Measurements from ENCODE around the gene AURKAIP1. TPM values are rescaled to one million over a fixed set of nuclear protein-coding genes. Genes with fewer than 3 reads are reported as not detected.
A peak's percentile ranks its signal among the peaks of the same experiment; 100 is the strongest.

Gene AURKAIP1
- total RNA-seq, 2 donors from 2014 or later, result 106 to 216 TPM

- Mint-ChIP-seq H3K4me1 (ENCODE audit: low read depth in 2 of 2) (peaks cover 33 to 35% of the 10 kb centered on the region in 2 donors), H3K9me3 (no peaks in the 10 kb centered on the region), H3K27me3 (no peaks in the 10 kb centered on the region), H3K36me3 (peaks cover 11% of the 10 kb centered on the region), H3K4me3 (peak overlapping the region; percentile 88), H3K27ac (peak overlapping the region; percentile 71 to 91)
- DNase-seq (ENCODE audit: low spot score) (no peak), ATAC-seq (no peak)
Observed at GRCh38 chr1:1400576-1401456, 25.8 kb upstream of the AURKAIP1 start.

DNA sequence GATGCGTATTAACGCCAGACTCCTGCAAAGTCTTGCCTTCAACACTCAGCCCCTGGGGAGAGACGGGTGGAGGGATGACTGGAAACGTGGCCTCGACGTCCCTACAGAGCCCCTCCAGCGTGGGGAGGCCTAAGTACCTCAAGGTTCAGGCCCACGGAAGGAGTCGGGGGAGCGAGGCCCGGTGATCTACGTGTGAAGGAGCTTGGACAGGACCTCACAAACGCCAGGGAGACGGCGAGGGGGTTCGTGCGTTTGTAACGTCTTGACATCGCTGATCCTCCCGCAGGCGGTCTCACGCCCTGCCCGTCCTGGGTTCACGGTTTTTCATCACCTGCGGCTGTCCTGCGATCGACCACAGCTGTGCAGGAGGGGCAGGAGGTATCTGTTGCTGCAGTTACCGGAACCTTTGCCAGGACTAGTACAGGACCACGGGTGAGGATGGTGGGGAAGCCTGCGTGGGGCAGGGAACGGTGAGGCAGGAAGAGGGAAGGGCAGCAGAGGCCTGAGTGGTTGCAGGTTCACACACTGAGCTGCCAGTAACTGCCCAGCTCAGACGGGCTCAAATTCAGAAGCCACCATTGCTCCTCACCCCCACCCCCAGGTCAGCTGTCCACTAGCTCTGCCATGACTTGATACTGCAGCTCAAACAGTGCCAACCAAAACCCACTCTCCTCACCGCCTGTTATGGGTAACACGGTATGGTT, 25.0 kb upstream of the AURKAIP1 start:
- peaks cover 19% of the 10 kb centered on the region for H3K36me3 Mint-ChIP-seq
- H3K4me3 Mint-ChIP-seq, result peak overlapping the region; percentile 88
- H3K9me3 Mint-ChIP-seq, result no peaks in the 10 kb centered on the region
- ATAC-seq (peak in 1 of 2 donors; percentile 1), DNase-seq (ENCODE audit: low spot score) (no peak)
- H3K27me3 Mint-ChIP-seq, result no peaks in the 10 kb centered on the region
- peaks cover 33 to 36% of the 10 kb centered on the region in 2 donors for H3K4me1 Mint-ChIP-seq (ENCODE audit: low read depth in 2 of 2)
- H3K27ac Mint-ChIP-seq, result peak overlapping the region; percentile 71 to 91

GRCh38 chr1:1399187-1399871, 24.3 kb upstream of the AURKAIP1 start, which contains the start of gene CCNL2:
Gene CCNL2 (minus strand): TSS chr1:1399335. CDS start chr1:1399306, 29 bp downstream.
- H3K27me3 Mint-ChIP-seq, result no peaks in the 10 kb centered on the region
- peak within 1 kb of the TSS; percentile 99 for H3K4me3 Mint-ChIP-seq
- H3K27ac Mint-ChIP-seq, result peak within 1 kb of the TSS; percentile 81 to 91
- peaks cover 20% of the 10 kb centered on the region for H3K36me3 Mint-ChIP-seq
- peak; percentile 100 for DNase-seq (ENCODE audit: low spot score)
- ATAC-seq, result peak; percentile 98 to 99
- H3K4me1 Mint-ChIP-seq (ENCODE audit: low read depth in 2 of 2), result peaks cover 33 to 36% of the 10 kb centered on the region in 2 donors
- H3K9me3 Mint-ChIP-seq, result no peaks in the 10 kb centered on the region

GRCh38 chr1:1398677-1399186, 23.7 kb upstream of the AURKAIP1 start:
- H3K36me3 Mint-ChIP-seq, result peaks cover 20% of the 10 kb centered on the region
- H3K4me1 Mint-ChIP-seq (ENCODE audit: low read depth in 2 of 2), result peaks cover 31 to 34% of the 10 kb centered on the region in 2 donors
- ATAC-seq, result peak; percentile 1

GRCh38 chr1:1397839-1398523, 23.0 kb upstream of the AURKAIP1 start:
- Mint-ChIP-seq H3K36me3 (peaks cover 20% of the 10 kb centered on the region), H3K27me3 (no peaks in the 10 kb centered on the region), H3K4me3 (peak overlapping the region; percentile 99), H3K27ac (peak overlapping the region; percentile 81 to 91), H3K9me3 (no peaks in the 10 kb centered on the region), H3K4me1 (ENCODE audit: low read depth in 2 of 2) (peaks cover 32 to 36% of the 10 kb centered on the region in 2 donors)
- ATAC-seq, result no peak
- no peak for DNase-seq (ENCODE audit: low spot score)

More at GRCh38 chr1:1398677-1399186, 23.7 kb upstream of the AURKAIP1 start:
- H3K4me3 Mint-ChIP-seq, result peak overlapping the region; percentile 99
- no peak for DNase-seq (ENCODE audit: low spot score)
- no peaks in the 10 kb centered on the region for H3K27me3 Mint-ChIP-seq
- H3K9me3 Mint-ChIP-seq, result no peaks in the 10 kb centered on the region
- H3K27ac Mint-ChIP-seq, result peak overlapping the region; percentile 81 to 91

GRCh38 chr1:1395166-1395565, 20.2 kb upstream of the AURKAIP1 start:
- H3K4me3 Mint-ChIP-seq, result peak overlapping the region; percentile 4
- ATAC-seq (no peak), DNase-seq (ENCODE audit: low spot score) (no peak)
- H3K36me3 Mint-ChIP-seq, result peaks cover 42% of the 10 kb centered on the region
- no peaks in the 10 kb centered on the region for H3K9me3 Mint-ChIP-seq
- peaks cover 28 to 29% of the 10 kb centered on the region in 2 donors for H3K4me1 Mint-ChIP-seq (ENCODE audit: low read depth in 2 of 2)
- H3K27me3 Mint-ChIP-seq, result no peaks in the 10 kb centered on the region
- H3K27ac Mint-ChIP-seq, result no peak overlapping the region

- no peak for ATAC-seq
- Mint-ChIP-seq H3K9me3 (no peaks in the 10 kb centered on the region), H3K27ac (no peak overlapping the region), H3K27me3 (no peaks in the 10 kb centered on the region), H3K36me3 (peaks cover 44% of the 10 kb centered on the region), H3K4me3 (no peak overlapping the region), H3K4me1 (ENCODE audit: low read depth in 2 of 2) (peaks cover 23 to 25% of the 10 kb centered on the region in 2 donors)
- DNase-seq (ENCODE audit: low spot score), result no peak
Observed at GRCh38 chr1:1394116-1394515, 19.1 kb upstream of the AURKAIP1 start.

DNA sequence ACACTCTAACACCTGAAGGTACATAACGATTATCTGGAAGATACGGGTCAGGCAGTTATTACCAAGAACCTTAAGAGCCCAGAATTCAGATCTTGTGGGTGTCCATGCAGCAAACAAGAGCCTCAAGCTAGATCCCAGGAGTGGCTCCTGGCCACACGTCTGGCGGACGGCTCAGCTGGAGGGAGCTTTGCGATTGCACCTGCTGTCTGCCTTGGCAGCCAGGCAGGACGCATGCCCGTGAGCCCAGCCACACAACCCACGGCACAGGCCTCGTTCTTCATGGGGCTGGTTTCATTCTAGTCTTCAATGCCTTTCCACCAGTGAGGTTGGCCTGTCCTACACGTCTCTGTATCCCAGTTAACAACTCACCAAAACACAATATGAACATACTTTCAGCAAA, 18.4 kb upstream of the AURKAIP1 start:
- ATAC-seq (no peak), DNase-seq (ENCODE audit: low spot score) (no peak)
- peaks cover 44% of the 10 kb centered on the region for H3K36me3 Mint-ChIP-seq
- H3K4me3 Mint-ChIP-seq, result no peak overlapping the region
- peaks cover 23 to 25% of the 10 kb centered on the region in 2 donors for H3K4me1 Mint-ChIP-seq (ENCODE audit: low read depth in 2 of 2)
- H3K27ac Mint-ChIP-seq, result no peak overlapping the region
- H3K9me3 Mint-ChIP-seq, result no peaks in the 10 kb centered on the region
- H3K27me3 Mint-ChIP-seq, result no peaks in the 10 kb centered on the region

DNA sequence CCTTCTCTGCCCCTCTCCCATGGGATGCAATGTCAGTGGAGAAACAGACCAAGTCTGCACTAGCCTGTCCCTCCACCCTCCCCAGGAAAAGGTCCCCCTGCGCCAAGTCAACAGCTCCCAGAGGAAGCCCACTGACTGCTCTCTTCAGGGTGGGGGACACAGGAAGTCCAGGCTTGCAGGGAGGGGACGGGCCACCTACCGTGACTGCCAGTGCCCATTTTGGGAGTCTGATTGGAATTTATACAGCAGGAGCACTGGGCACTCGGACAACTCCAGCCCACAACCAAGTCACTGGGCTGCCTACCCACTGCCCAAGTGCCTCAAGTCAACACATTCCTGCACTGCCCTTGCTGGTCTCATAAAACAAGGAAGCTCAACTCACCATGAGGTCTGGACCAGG, 18.0 kb upstream of the AURKAIP1 start:
- ATAC-seq, result no peak
- Mint-ChIP-seq H3K4me1 (ENCODE audit: low read depth in 2 of 2) (peaks cover 20 to 22% of the 10 kb centered on the region in 2 donors), H3K27me3 (no peaks in the 10 kb centered on the region), H3K27ac (no peak overlapping the region), H3K9me3 (no peaks in the 10 kb centered on the region), H3K4me3 (no peak overlapping the region), H3K36me3 (peaks cover 41% of the 10 kb centered on the region)
- no peak for DNase-seq (ENCODE audit: low spot score)

DNA sequence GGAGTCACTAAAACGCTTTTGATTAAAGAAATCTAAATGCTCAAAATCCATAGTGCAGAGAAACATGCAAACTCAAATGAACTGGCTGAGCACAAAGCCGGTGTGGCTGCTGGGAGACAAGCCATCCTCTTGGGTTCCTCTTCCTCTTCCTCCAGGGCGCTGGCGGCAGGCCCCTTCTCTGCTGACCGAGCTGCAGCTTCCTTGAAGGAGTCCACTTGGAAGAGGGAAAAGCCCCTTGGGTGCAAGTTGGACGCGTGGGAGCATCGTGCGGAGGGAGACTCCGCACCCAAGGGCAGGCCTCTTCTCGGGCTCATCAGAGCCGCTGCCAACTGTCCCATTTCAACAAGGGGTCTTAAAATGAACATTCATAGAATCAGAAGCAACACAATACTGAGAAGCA, 16.2 kb upstream of the AURKAIP1 start:
- Mint-ChIP-seq H3K27me3 (no peaks in the 10 kb centered on the region), H3K4me3 (no peak overlapping the region), H3K9me3 (no peaks in the 10 kb centered on the region), H3K36me3 (peaks cover 47% of the 10 kb centered on the region), H3K27ac (no peak overlapping the region), H3K4me1 (ENCODE audit: low read depth in 2 of 2) (peaks cover 17 to 19% of the 10 kb centered on the region in 2 donors)
- DNase-seq (ENCODE audit: low spot score), result no peak
- no peak for ATAC-seq

- peaks cover 15 to 18% of the 10 kb centered on the region in 2 donors for H3K4me1 Mint-ChIP-seq (ENCODE audit: low read depth in 2 of 2)
- H3K9me3 Mint-ChIP-seq, result no peaks in the 10 kb centered on the region
- no peak overlapping the region for H3K4me3 Mint-ChIP-seq
- H3K36me3 Mint-ChIP-seq, result peaks cover 45% of the 10 kb centered on the region
- ATAC-seq, result no peak
- no peaks in the 10 kb centered on the region for H3K27me3 Mint-ChIP-seq
- DNase-seq (ENCODE audit: low spot score), result no peak
- H3K27ac Mint-ChIP-seq, result no peak overlapping the region
Observed at GRCh38 chr1:1390675-1391074, 15.7 kb upstream of the AURKAIP1 start.

- Mint-ChIP-seq H3K27ac (no peak overlapping the region), H3K4me1 (ENCODE audit: low read depth in 2 of 2) (peaks cover 3 to 7% of the 10 kb centered on the region in 2 donors), H3K27me3 (no peaks in the 10 kb centered on the region), H3K4me3 (no peak overlapping the region), H3K9me3 (no peaks in the 10 kb centered on the region), H3K36me3 (peaks cover 31% of the 10 kb centered on the region)
- no peak for ATAC-seq
- DNase-seq (ENCODE audit: low spot score), result no peak
Observed at GRCh38 chr1:1388078-1388472, 13.1 kb upstream of the AURKAIP1 start.

Data from natural killer cell treated with Interleukin-12 subunit alpha and Interleukin-12 subunit beta and Interleukin-15 and Interleukin-18, amount 100 ng/mL, for 72 hours (primary cell).